GM08714 (cell line): ENCODE results near the gene PTPRC.

Source experiments
- H3K4me3 ChIP-seq: fragments of 200-500 bp; sonication (Bioruptor generic); 2 replicates; pipeline ENCODE4 v1.5.1; 2014; ENCODE audit warnings: mild to moderate bottlenecking, low read length, inconsistent platforms
- ZNF274 ChIP-seq: IDR thresholded peaks from 2 replicates; pipeline ENCODE4 v1.6.1; 2012; ENCODE audit warnings: mild to moderate bottlenecking, low read depth, low read length

The PTPRC gene

GRCh38 chr1:198749279-198749678 lies 110.4 kb downstream of the PTPRC start:
- no peak overlapping the region for H3K4me3 ChIP-seq
- no peak for TF ChIP-seq ZNF274

GRCh38 chr1:198750081-198750480 lies 111.2 kb downstream of the PTPRC start:
- H3K4me3 ChIP-seq, result no peak overlapping the region
- no peak for TF ChIP-seq ZNF274

GRCh38 chr1:198751741-198752140 lies 112.9 kb downstream of the PTPRC start:
- H3K4me3 ChIP-seq, result no peak overlapping the region
- TF ChIP-seq ZNF274, result no peak

GRCh38 chr1:198754670-198755069 lies 115.8 kb downstream of the PTPRC start:
- H3K4me3 ChIP-seq, result no peak overlapping the region
- no peak for TF ChIP-seq ZNF274

- no peak for TF ChIP-seq ZNF274
- H3K4me3 ChIP-seq, result no peak overlapping the region
Observed at GRCh38 chr1:198755715-198756114, 116.9 kb downstream of the PTPRC start.

GRCh38 chr1:198756470-198756869 lies 117.6 kb downstream of the PTPRC start:
- no peak overlapping the region for H3K4me3 ChIP-seq
- no peak for TF ChIP-seq ZNF274

- H3K4me3 ChIP-seq, result no peak overlapping the region
- TF ChIP-seq ZNF274, result no peak
Observed at GRCh38 chr1:198761859-198762616, 123.2 kb downstream of the PTPRC start.

GRCh38 chr1:198763298-198763714 lies 124.5 kb downstream of the PTPRC start:
- no peak overlapping the region for H3K4me3 ChIP-seq
- no peak for TF ChIP-seq ZNF274

- H3K4me3 ChIP-seq, result no peak overlapping the region
- TF ChIP-seq ZNF274, result no peak
Observed at GRCh38 chr1:198764748-198765147, 125.9 kb downstream of the PTPRC start.

- no peak for TF ChIP-seq ZNF274
- no peak overlapping the region for H3K4me3 ChIP-seq
Observed at GRCh38 chr1:198765416-198765815, 126.6 kb downstream of the PTPRC start.

- no peak for TF ChIP-seq ZNF274
Observed at GRCh38 chr1:198771563-198772153, 132.8 kb downstream of the PTPRC start.

GRCh38 chr1:198772626-198773025 lies 133.8 kb downstream of the PTPRC start:
- no peak for TF ChIP-seq ZNF274
- no peak overlapping the region for H3K4me3 ChIP-seq

More at GRCh38 chr1:198771563-198772153, 132.8 kb downstream of the PTPRC start:
- H3K4me3 ChIP-seq, result no peak overlapping the region

GRCh38 chr1:198773030-198773429 lies 134.2 kb downstream of the PTPRC start:
- no peak overlapping the region for H3K4me3 ChIP-seq
- TF ChIP-seq ZNF274, result no peak

GRCh38 chr1:198773523-198773922 lies 134.7 kb downstream of the PTPRC start:
- TF ChIP-seq ZNF274, result no peak

GRCh38 chr1:198774421-198774820 lies 135.6 kb downstream of the PTPRC start:
- no peak overlapping the region for H3K4me3 ChIP-seq
- TF ChIP-seq ZNF274, result no peak

More at GRCh38 chr1:198773523-198773922, 134.7 kb downstream of the PTPRC start:
- H3K4me3 ChIP-seq, result no peak overlapping the region
